ENCODE data around the gene HOXA5.

Gene HOXA5

DNA sequence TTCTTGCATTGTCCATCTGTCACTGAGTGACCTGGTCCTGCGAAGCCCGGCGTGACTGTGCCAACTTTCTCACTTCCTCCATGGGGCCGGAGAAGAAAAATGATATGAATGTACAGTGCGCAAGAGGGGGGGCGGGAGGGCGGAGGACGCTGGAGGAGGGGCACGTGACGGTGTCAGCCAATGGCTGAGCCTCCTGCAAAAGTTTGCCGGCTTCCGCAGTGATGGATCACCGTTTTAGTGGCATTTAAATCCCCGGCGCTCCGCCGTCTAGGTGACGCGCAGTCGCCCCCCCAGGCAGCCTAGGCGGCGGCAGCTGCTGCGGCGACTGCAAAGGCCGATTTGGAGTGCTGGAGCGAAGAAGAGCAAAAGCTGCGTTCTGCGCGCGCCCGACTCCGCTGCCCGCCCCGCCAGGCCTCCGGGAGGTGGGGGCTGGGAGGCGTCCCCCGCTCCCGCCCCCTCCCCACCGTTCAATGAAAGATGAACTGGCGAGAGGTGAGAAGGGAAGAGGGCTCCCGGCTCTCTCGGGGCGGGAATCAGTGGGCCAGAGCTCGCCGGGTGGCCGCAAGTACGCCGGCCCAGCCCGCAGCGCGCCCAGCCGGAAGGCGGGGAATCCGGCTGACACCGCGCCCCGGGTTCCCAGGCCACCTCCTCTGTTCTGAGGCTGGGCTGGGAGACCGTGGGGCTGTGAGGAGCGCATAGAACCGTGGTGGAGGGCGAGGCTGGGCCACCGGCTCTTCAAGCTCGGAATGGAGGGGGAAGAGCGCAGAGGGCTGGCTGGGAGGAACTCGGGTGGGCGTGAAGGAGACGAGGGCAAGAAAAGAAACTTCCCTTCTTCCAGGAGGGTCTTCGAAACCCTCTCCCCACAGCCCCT is 47.3 kb downstream of the HOXA5 start, which contains the start of gene HOXA1:
HOXA1 (minus strand) TSS at position 104 of the 871 bp plus-strand sequence; CDS start at position 16, 88 bp downstream.
- peak; percentile 96 for DNase-seq (ENCODE audit: low read depth, low spot score)

DNA sequence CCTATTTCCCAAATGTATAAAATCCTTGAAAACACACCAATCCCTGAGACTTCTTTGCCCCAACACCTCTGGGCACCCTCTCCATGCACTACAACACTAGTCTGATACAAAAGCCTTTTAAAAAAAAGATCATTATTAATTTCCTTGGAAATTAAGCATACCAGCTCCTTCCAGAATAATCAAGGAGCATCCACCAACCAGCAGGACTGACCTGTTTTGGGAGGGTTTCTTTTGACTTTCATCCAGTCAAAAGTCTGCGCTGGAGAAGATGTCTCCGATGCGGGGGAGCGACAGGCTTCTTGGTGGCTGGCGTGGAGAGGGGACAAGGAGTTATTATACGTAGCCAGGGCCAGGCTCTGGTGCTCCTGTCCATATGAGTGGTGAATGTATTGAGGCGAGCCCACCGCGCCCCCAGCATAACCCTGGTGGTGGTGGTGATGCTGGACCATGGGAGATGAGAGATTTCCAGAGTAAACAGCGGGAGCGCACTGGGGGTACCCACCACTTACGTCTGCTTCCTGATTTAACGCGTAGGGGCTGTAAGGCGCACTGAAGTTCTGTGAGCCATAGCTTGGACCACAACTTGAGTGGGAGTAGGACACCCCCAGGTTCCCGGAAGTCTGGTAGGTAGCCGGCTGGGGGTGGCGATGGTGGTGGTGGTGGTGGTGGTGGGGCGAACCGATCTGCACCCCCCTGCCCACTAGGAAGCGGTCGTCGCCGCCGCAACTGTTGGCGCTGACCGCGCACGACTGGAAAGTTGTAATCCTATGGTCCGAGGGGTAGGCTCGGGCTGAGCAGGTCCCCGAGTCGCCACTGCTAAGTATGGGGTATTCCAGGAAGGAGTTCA is 48.2 kb downstream of the HOXA5 start:
- DNase-seq (ENCODE audit: low read depth, low spot score) = peak; percentile 48

DNA sequence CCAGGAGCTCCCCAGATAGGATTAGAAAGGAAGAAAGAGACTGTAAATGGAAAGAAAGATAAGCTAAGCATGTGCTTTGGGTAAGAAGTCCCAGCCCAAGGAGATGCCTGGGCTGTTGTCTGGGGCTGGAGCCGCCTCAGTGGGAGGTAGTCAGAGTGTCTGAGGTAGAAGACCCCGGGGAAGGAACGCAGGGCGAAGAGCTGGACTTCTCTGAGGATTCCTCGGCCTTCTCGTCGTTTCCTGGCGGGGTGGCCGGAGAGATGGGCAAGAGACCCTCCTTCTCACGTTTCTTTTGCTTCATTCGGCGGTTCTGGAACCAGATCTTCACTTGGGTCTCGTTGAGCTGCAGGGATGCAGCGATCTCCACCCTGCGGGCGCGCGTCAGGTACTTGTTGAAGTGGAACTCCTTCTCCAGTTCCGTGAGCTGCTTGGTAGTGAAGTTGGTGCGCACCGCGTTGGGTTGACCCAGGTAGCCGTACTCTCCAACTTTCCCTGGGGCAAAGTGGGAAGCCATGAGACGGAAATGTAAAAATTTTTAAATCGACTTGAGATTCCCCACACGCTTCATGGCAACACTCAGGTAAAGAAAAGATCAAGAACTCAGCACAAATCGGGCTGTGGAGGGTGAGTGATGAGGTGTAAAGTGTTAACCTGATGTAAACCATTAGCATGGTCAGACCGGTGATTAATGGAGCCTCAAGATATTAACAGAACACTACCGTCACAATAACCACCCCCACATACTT is 49.0 kb downstream of the HOXA5 start:
- peak; percentile 64 for DNase-seq (ENCODE audit: low read depth, low spot score)

DNA sequence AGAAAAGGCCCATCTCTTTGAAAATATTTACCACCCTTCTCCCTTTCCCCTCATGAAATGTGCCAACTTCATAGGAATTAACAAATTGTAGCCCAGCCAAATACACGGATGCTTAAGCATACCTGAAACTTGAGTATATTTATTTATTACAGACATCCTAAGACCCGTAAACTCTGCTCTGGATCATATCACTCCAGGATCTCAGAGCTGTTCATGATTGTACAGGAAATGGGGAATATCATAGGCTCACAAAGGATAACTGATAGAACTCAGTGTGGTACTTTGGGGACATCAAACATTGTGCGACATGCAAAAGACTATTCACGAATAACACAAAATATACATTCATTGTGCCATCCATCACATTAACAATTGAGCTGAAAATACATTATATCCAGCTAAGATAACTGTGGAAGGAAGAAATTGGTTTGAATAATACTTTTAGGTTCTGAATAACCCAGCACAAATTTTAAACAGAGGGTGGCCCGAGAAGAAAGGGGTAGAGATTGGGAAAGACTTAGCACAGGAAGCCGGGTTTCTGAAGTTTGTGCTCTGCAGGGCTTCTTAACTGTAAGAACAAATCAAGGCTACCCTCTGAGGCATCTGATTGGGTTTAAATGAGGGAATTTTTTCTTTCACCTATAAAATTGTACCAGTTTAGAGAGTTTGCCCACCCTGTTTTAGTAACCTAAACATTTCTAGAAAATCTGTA is 50.1 kb downstream of the HOXA5 start:
- no peak for DNase-seq (ENCODE audit: low read depth, low spot score)

DNA sequence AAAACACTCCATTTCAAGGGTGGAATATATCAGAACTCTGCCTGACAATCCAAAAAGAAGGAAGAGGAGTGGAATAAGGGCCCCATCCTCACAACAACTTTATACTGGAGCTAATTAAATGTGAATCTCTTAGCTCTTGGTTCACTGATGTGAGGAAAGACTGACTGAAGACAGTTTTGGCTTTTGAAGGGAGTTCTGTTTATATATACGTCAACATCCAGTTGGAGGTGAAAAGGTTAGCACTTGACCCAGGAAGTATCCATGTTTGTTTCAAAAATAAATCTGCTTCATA is 50.7 kb downstream of the HOXA5 start:
- DNase-seq (ENCODE audit: low read depth, low spot score) = no peak

DNA sequence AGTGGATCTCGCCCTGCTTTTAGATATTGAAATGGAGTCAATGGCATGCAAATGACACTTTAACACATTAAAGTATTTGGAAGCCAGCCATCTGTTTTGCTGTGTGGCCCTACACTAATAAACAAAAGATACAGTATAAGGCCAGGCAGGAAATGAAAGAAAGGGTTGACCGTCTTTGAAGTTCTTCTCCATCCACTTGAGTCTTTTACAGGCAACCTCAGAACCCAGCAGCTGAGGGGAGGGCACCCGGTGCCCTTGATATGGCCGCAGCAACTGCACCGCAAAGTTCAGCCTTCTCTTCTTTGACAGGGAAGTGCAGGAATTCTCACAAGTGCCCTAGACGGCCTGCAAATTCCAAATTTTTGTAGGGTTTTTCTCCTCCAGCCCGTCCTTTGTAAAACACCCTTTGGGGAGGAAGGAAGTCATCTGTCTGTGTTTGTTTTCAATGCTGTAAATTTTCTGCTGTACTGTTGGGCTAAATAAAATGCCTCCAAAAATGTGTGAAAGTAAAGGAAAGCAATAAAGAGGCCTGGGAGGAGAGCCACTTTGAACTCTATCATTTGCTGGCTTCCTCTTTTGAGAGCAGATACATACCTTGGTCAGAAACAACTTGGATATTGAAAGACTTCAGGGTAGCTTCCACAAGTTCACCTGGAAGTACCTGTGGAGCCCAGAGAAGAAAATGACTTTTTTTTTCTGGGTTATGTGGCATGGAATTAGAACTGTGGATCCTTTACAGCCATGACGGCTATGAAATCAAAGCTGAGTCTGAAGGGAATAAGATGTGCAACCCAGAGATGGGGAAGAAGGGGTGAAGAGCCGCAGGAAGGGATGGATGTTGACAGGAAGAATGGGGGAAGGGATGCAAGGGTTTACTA is 51.3 kb downstream of the HOXA5 start:
- DNase-seq (ENCODE audit: low read depth, low spot score) = peak; percentile 87

DNA sequence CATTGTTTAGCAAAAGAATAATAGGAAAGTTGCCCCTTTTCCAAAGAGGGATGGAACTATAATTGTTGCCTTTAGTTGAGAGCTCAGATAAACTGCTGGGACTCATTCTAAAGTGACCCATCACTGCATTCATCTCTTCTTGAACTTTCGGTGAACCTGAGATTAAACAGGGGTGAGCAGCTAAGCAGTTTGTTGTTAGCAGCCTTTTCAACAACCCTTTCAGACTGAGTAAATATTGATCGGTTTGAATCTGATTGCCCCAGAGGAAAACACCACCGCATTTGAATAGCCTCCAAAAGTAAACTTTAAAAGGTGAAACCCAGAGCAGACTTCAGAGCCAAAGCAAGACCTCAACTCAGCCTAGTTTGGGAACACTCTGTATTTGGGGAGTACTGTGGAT is 52.4 kb downstream of the HOXA5 start:
- peak; percentile 47 for DNase-seq (ENCODE audit: low read depth, low spot score)
